GM19438 (cell line): ENCODE results near the gene ALG1.
"Not testable (repeated sequence)": the region's sequence is repeated elsewhere in the genome, so short reads cannot be mapped to it uniquely, and the experiment has no call there.

ENCODE experiments used
- ATAC-seq: cut with Tn5 transposase; IDR thresholded peaks from one replicate; pipeline ENCODE4 v1.9.1; 2021; ENCODE audit warnings: low read depth; ENCODE audit not compliant: unreplicated experiment

Gene ALG1

GRCh38 chr16:5044581-5044980 is 27.1 kb upstream of the ALG1 start:
- ATAC-seq: not testable (repeated sequence)

DNA sequence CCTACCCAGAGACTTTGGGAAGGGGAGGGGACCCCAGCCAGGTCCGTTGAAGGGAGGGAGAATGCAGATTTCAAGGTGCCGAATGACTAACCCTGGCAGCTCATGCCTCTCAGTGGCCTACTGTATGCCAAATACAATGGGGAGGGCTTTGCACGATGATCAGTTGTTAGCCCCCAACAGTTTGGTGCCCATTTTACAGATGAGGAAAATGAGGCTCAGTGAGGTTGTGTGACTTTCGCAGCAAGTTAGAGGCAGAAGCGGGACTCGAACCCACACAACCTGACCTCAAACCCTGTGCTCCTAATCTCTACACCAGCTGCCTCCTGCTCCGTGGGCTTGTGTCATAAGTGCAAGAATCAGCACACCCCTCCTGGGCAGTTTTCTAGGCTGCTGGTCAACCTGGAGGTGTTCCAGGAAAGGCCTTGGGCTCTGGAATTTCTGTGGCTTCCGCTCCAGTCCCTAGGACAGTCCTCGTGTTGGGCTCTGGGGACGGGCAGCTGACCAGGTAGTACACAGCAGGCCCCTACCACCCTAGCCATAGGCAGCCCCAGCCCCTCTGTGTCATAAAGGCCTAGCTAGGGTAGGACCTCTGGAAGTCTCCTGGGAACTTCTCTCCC is 26.0 kb upstream of the ALG1 start:
- no peak for ATAC-seq

DNA sequence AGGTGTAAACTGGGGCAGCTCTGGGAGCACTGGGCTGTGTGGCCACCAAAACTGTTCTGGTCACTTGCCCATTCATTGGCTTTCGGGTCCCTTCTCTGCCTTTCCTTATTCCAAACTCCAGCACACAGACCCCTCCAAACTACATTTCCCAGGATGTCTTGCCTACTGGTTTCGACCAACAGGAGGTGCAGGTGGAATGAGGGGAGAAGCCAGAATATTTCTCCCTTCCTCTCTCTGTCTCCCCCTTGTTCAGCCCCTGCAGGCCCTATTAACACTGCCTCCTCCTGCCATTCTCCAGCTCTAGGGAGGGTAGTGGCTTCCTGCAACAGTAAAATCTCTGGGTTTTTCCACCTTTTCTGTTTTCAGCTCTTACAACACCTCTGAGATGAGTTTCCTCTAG is 24.7 kb upstream of the ALG1 start:
- no peak for ATAC-seq

GRCh38 chr16:5054876-5055865 is 16.5 kb upstream of the ALG1 start:
- no peak for ATAC-seq

DNA sequence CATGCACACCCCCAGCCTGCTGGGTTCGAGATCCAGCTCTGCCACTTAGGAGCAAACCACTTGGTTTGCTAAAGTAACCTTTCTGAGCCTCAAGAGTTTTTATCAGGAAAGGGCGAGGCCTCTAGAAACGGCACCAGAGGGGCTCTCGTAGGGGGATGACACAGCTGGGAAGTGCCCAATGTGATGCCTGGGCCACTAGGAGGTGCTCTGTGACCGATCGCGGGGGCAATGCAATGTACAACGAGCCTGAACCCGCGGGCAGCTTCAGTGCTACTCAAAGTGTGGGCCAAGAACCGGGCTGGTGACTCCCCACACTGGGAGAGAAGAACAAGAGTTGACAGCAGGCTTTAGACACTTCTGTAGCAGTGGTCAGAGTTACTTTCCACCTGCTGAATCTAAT is 15.3 kb upstream of the ALG1 start:
- ATAC-seq: no peak

- no peak for ATAC-seq
Measured at GRCh38 chr16:5058476-5058875, 13.2 kb upstream of the ALG1 start.

- no peak for ATAC-seq
Measured at GRCh38 chr16:5059386-5060072, 12.1 kb upstream of the ALG1 start.

GRCh38 chr16:5060073-5060641 is 11.5 kb upstream of the ALG1 start:
- no peak for ATAC-seq

GRCh38 chr16:5062051-5062450 is 9.6 kb upstream of the ALG1 start:
- no peak for ATAC-seq

DNA sequence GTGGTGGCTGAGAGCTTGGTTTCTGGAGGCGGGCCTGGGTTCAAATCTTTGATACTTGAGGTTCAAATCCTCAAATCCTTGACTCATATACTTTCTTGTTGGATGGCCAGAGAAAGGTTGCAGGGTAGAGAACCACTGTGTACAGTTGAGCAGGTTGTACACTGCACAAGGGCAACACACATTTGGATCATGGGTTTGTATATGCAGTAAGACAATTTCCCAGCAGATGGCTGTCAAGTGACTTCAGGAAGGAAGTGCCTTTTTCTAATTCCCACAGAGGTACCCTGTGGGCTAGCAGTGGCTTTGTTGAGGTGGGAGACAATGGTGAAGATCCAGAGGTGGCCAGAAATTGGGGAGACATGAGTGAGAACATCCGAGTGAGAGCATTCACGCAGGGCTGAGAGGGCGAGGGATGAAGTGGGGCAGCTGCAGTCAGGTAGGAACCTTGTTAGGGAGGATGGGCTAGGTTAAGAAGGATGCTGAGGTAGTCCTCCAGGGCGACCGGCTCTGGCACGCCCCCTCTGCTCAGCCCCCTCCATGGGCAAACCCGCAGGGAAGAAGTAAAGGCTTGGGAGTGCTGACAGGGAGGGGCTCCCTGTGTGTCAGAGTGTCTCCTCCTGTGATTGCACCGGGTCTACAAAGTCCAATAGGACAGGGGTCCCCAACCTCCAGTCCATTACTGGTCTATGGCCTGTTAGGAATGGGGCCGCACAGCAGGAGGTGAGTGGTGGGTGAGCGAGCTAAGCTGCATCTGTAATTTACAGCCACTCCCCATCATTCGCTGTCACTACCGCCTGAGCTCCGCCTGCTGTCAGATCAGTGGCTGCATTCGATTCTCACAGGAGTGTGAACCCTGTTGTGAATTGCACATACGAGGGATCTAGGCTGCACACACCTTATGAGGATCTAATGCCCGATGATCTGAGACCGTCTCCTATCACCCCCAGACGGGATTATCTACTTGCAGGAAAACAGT is 8.6 kb upstream of the ALG1 start:
- ATAC-seq: no peak

GRCh38 chr16:5064915-5065314 is 6.7 kb upstream of the ALG1 start:
- no peak for ATAC-seq

- no peak for ATAC-seq
Measured at GRCh38 chr16:5065326-5065725, 6.3 kb upstream of the ALG1 start.

DNA sequence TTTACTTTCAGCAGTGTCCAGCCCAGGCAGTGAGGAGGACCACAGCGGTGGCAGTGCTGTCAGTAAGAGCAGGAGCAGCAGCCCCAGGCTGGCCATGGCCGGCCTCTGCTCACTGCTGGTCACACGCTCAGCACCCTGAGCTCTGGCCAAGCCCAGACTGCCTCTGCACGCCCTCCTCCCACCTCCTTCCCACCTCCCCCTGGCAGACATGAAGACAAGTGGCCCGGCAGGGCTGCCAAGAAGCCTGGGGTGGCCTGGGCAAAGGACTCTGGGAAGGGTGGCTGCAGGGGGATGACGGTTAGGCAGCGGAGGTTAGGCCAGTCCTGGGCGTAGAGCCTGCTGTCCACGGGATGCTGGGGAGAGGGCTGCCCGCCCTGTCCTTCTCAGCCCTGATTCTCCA is 5.8 kb upstream of the ALG1 start, which contains the start of gene C16orf89:
C16orf89 (minus strand) TSS at position 144 of the 400 bp plus-strand sequence; CDS start at position 96, 48 bp downstream.
- ATAC-seq: no peak

- no peak for ATAC-seq
Measured at GRCh38 chr16:5066511-5066910, 5.1 kb upstream of the ALG1 start.

DNA sequence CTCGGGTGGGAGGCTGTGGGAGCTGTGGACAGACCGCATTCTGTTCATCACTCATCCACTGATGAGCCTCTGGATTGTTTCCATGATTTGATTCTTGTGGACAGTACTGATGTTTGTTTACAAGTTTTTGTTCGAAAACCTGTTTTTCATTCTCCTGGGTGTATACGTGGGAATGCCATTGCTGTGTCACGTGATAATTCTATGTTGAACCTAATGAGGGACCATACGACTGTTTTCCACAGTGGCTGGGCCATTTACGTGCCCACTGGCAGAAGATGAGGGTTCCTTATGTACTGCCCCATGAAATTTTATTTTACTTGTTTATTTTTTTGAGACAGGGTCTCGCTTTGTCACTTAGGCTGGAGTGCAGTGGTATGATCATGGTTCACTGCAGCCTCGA is 2.6 kb upstream of the ALG1 start:
- ATAC-seq: no peak

DNA sequence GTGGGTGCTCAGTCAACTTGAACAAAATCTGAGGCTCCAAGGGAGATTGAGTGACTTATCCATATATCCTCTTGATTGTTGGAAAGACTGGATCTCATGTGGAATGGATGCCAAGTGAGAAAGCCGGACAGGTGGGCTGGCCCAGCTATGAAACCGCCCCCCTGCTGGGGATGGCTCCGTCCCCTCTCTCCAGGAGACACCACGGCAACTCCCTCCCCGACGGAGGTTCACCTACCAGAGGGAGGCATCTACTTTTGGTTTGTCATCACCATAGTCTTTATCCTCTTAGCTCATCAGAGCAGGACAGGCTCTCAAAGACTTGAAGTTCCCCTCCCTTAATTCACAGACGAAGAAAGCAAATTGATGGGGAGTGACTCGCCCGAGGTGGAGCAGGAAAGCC is 1.8 kb upstream of the ALG1 start:
- ATAC-seq: no peak

- ATAC-seq: no peak
Measured at GRCh38 chr16:5070431-5071186, 1.0 kb upstream of the ALG1 start.

DNA sequence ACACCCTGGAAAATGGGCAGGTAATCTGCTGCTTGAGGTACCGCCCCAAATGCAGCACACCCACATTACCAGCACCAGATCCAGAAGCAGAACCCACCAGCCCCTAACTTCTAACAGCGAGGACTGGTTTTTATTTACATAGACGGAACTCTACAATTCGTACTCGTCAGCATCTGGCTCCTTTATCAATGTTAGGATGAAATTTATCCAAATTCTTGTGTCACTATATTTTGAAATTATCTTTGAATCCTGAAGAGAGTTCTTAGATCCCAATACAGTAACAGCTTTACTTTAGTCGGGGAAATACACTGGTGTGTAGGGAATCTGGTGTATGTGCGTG is 332 bp upstream of the ALG1 start:
- ATAC-seq: no peak
